Gastroesophageal sphincter (tissue), 3 donors: ENCODE data around the gene ZER1.

ENCODE experiments used
- EP300 ChIP-seq: sonication (generic); formaldehyde crosslinking; IDR thresholded peaks from one replicate; pipeline ENCODE4 v1.6.1; 2017; ENCODE audit warnings: antibody characterized with exemption, mild to moderate bottlenecking
- TF ChIP-seq, protein P1 (sequence below), 4 experiments: fragments of 200-600 bp in 2 of 4; fragments of 450-650 bp in 2 of 4; sonication (generic) in 1 of 4; IDR thresholded peaks; one replicate each; pipeline ENCODE4 v1.5.1; 2017 to 2019; ENCODE audit warnings: antibody characterized with exemption in 4 of 4, mild to moderate bottlenecking in 2 of 4, moderate library complexity in 2 of 4

DNA sequence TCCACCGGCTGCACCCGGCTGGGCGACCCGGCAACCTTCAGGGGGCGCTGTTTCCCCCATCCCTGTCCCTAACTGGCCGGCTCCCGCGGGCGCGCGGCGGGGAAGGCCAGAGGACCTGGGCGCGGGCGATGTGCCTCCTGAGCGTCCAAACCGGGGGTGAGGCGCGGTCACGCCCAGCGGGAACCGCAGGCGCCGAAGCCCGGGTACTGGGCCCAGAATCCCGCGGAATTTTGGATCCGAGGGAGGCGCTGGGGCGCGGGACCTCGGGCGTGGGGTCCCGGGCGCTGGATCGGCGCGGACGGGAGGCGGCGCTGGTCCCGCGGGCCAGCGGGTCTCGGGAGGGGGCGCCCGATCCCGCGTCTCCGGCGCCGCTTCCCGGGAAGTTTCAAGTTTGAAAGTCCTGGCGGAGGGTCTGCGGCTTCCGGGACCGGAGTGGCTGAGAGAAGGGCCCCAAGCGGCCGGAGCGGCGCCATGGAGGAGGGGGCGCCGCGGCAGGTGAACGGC lies 69.2 kb downstream of the ZER1 start, which contains the start of gene PKN3:
- TF ChIP-seq, protein P1, sequence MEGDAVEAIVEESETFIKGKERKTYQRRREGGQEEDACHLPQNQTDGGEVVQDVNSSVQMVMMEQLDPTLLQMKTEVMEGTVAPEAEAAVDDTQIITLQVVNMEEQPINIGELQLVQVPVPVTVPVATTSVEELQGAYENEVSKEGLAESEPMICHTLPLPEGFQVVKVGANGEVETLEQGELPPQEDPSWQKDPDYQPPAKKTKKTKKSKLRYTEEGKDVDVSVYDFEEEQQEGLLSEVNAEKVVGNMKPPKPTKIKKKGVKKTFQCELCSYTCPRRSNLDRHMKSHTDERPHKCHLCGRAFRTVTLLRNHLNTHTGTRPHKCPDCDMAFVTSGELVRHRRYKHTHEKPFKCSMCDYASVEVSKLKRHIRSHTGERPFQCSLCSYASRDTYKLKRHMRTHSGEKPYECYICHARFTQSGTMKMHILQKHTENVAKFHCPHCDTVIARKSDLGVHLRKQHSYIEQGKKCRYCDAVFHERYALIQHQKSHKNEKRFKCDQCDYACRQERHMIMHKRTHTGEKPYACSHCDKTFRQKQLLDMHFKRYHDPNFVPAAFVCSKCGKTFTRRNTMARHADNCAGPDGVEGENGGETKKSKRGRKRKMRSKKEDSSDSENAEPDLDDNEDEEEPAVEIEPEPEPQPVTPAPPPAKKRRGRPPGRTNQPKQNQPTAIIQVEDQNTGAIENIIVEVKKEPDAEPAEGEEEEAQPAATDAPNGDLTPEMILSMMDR (IDR thresholded peaks at IDR 0.05) = peak in 3 of 4 experiments; percentile 77 to 87 (median 83)
- TF ChIP-seq EP300 = no peak
